Type B pancreatic cell (in vitro differentiated cells): Measurements from ENCODE around the gene ARHGEF17. TPM values are rescaled to one million over a fixed set of nuclear protein-coding genes. Genes with fewer than 3 reads are reported as not detected.
A peak's percentile ranks its signal among the peaks of the same experiment; 100 is the strongest.

ENCODE experiments used
- DNase-seq: peaks from one replicate; pipeline ENCODE4 v3.0.0; 2021; ENCODE audit warnings: mixed read lengths; ENCODE audit not compliant: unreplicated experiment; ENCODE audit errors: extremely low spot score
- H3K27ac Mint-ChIP-seq: 2 replicates; pipeline ENCODE4 v1.8.0; 2021; ENCODE audit warnings: mild to moderate bottlenecking, mixed read lengths
- H3K27me3 Mint-ChIP-seq: 2 replicates; pipeline ENCODE4 v1.8.0; 2021; ENCODE audit warnings: mixed read lengths
- H3K36me3 Mint-ChIP-seq: 2 replicates; pipeline ENCODE4 v1.8.0; 2021; ENCODE audit warnings: mixed read lengths
- H3K4me1 Mint-ChIP-seq: one replicate; pipeline ENCODE4 v1.8.0; 2021; ENCODE audit warnings: mixed read lengths; ENCODE audit not compliant: unreplicated experiment
- H3K4me3 Mint-ChIP-seq: 2 replicates; pipeline ENCODE4 v1.8.0; 2021; ENCODE audit warnings: mild to moderate bottlenecking, mixed read lengths
- H3K9me3 Mint-ChIP-seq: 2 replicates; pipeline ENCODE4 v1.8.0; 2021; ENCODE audit warnings: mixed read lengths
- total RNA-seq: library from RNA; stranded (reverse); gene quantifications from 2 replicates; pipeline ENCODE4 v1.2.1, GENCODE V29; 2021; ENCODE audit warnings: low replicate concordance
- TF ChIP-seq, protein P1 (sequence below): fragments of 200-600 bp; sonication (generic); conservative IDR thresholded peaks from 2 replicates; pipeline ENCODE4 v1.5.0; 2021; ENCODE audit warnings: antibody characterized with exemption, mild to moderate bottlenecking

The ARHGEF17 gene
- total RNA-seq, 1 donor from 2014 or later: 69.7 TPM

DNA sequence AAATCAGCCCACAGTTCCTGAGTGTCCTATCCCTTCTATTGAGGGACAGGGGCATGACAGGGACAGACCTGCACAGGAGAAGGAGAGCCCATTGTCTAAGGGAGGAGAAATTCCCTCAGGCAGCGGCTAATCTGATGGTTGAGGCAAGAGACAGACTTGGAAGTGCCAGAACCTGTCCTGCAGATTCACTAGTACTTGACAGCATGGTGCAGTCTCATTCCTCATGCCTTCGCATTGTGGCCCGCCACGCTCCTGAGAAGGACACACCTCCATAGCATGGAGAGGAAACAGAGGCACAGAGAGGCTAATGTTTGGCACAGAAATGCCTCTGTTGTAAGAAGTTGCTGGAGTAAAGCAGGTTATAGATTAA, 32.7 kb upstream of the ARHGEF17 start:
- no peaks in the 10 kb centered on the region for H3K27me3 Mint-ChIP-seq
- TF ChIP-seq, protein P1, sequence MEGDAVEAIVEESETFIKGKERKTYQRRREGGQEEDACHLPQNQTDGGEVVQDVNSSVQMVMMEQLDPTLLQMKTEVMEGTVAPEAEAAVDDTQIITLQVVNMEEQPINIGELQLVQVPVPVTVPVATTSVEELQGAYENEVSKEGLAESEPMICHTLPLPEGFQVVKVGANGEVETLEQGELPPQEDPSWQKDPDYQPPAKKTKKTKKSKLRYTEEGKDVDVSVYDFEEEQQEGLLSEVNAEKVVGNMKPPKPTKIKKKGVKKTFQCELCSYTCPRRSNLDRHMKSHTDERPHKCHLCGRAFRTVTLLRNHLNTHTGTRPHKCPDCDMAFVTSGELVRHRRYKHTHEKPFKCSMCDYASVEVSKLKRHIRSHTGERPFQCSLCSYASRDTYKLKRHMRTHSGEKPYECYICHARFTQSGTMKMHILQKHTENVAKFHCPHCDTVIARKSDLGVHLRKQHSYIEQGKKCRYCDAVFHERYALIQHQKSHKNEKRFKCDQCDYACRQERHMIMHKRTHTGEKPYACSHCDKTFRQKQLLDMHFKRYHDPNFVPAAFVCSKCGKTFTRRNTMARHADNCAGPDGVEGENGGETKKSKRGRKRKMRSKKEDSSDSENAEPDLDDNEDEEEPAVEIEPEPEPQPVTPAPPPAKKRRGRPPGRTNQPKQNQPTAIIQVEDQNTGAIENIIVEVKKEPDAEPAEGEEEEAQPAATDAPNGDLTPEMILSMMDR: no peak
- DNase-seq: no peak
- peak overlapping the region; percentile 71 for H3K27ac Mint-ChIP-seq
- peak overlapping the region; percentile 67 for H3K4me3 Mint-ChIP-seq
- H3K9me3 Mint-ChIP-seq: no peaks in the 10 kb centered on the region
- H3K4me1 Mint-ChIP-seq: peaks cover 36% of the 10 kb centered on the region
- H3K36me3 Mint-ChIP-seq: no peaks in the 10 kb centered on the region

DNA sequence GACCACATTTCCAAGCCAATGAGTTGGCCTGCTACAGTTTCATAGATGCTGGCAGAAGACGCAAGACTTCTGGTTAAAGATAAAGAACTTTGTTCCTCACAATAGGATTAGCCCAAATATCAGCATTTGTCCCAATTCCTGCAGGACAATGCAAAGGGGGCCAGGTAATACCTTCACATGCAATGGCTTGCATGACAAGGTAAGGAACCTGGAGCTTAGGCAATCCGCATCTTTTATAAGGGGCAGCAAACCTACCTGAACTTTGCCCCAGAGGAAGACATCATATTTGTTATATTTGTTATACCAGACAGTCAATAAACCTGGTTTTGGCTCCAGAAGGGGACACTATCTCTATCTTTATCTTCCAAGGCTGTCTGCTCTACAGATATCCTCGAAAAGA, 30.6 kb upstream of the ARHGEF17 start:
- H3K36me3 Mint-ChIP-seq: no peaks in the 10 kb centered on the region
- TF ChIP-seq, protein P1: no peak
- no peak overlapping the region for H3K4me3 Mint-ChIP-seq
- peaks cover 26% of the 10 kb centered on the region for H3K4me1 Mint-ChIP-seq
- peaks cover 4% of the 10 kb centered on the region for H3K27me3 Mint-ChIP-seq
- no peak for DNase-seq
- no peak overlapping the region for H3K27ac Mint-ChIP-seq
- H3K9me3 Mint-ChIP-seq: no peaks in the 10 kb centered on the region

DNA sequence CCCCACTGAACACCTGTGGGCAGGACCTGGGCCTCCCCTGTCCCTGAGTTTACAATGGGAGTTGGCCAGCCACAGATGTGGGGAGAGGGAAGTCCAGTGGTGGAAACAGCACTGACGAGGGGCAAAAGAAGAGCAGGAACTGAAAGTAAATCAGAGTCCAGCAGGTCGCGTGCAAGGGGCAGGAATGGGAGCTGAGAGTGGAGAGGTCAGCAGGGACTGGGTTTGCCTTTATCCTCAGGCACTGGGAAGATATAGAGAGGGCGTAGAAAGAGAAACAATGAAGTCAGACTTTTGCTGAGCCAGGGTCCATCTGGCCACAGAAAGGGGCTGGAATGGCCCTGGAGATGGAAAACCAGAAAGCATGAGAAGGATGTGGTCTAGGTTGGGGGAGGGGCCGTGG, 27.4 kb upstream of the ARHGEF17 start:
- Mint-ChIP-seq H3K27me3 (peaks cover 4% of the 10 kb centered on the region), H3K36me3 (no peaks in the 10 kb centered on the region), H3K4me1 (peaks cover 15% of the 10 kb centered on the region), H3K27ac (peak overlapping the region; percentile 59), H3K9me3 (no peaks in the 10 kb centered on the region), H3K4me3 (no peak overlapping the region)
- no peak for DNase-seq
- TF ChIP-seq, protein P1: no peak

DNA sequence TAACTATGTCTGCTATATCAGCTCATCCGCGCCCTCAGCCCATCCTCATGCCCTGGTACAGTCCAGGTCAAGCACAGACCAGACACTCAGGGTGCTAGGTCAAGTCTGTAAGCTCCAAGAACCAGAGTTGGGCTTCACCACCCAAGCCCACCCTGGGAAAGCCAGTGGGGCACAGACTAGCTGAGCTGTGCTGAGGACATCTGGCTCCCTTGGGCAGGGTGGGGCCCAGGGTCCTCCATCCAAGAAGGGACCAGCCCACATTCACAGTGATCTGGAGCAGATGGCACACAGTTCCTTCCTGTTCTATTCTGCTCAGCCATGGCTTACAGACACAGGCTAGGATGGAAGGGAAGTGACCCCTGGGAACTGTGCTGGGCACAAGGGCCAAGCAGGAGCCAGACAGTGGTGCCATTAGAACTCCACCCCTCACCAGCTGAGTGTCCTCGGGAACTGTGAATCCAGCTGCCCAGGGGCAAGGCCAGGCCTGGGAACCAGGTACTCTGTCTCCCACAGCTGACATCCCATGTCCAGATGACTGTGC, 26.8 kb upstream of the ARHGEF17 start:
- Mint-ChIP-seq H3K4me3 (no peak overlapping the region), H3K27ac (no peak overlapping the region), H3K27me3 (peaks cover 4% of the 10 kb centered on the region), H3K4me1 (peaks cover 15% of the 10 kb centered on the region), H3K36me3 (no peaks in the 10 kb centered on the region), H3K9me3 (no peaks in the 10 kb centered on the region)
- TF ChIP-seq, protein P1: no peak
- no peak for DNase-seq

DNA sequence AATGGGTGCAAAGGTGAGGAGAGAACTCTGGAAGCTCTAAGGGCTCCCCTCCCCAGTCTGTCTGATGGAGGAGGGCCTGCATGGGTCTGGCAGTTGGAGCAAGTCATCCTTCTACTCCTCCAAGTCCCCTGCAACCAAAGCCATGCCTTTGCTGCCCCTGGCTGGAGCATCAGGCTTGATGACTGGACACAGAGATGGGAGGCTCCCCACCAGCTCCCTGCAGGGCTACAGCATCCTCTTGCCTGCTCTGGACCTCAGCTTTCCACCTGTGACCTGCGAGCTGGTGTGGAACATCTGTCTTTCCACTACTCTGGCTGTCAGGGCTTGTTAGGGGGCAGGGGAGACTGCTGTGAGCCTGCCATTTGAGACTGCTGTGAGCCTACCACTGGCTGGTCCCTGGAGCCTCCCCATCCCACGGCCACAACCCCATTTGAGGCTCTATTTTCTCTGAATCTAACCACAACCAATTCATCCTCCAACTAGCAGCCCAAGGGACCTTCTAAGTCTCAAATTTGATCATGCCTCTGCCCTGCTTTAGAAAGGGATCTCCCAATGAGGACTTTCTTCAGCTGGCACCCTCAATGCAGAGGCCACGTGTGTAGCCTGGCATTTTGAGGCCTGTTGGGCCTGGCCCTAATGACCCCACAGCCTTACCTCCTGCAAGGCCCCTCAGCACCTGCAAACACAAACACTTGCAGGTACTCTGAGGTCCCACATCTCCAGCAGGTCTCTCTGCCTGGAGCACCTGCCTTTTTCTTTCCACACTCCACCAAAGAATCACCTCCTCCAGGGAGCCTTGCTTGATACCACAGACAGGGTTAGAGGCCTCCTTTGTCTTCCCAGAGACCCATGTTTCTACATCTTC, 26.0 kb upstream of the ARHGEF17 start:
- no peak for DNase-seq
- peaks cover 4% of the 10 kb centered on the region for H3K27me3 Mint-ChIP-seq
- no peak overlapping the region for H3K27ac Mint-ChIP-seq
- no peak overlapping the region for H3K4me3 Mint-ChIP-seq
- H3K4me1 Mint-ChIP-seq: peaks cover 21% of the 10 kb centered on the region
- TF ChIP-seq, protein P1: no peak
- no peaks in the 10 kb centered on the region for H3K36me3 Mint-ChIP-seq
- no peaks in the 10 kb centered on the region for H3K9me3 Mint-ChIP-seq
